Ectodermal cell (in vitro differentiated cells): ENCODE measurements around the gene MYO10.
"Not testable (repeated sequence)": the region's sequence is repeated elsewhere in the genome, so short reads cannot be mapped to it uniquely, and the experiment has no call there.

ENCODE experiments used
- H3K27ac ChIP-seq: 2 replicates; pipeline ENCODE4 v1.7.0; 2013; ENCODE audit warnings: mild to moderate bottlenecking, low read depth, low read length; ENCODE audit not compliant: insufficient read depth, poor library complexity, severe bottlenecking
- H3K27me3 ChIP-seq: 2 replicates; pipeline ENCODE4 v1.7.0; 2013; ENCODE audit warnings: mild to moderate bottlenecking, low read length; ENCODE audit not compliant: insufficient read depth, control insufficient read depth, poor library complexity, severe bottlenecking
- H3K36me3 ChIP-seq: one replicate; pipeline ENCODE4 v1.7.0; 2013; ENCODE audit warnings: low read length; ENCODE audit not compliant: control insufficient read depth, insufficient read depth
- H3K4me1 ChIP-seq: one replicate; pipeline ENCODE4 v1.7.0; 2013; ENCODE audit warnings: low read length; ENCODE audit not compliant: control insufficient read depth, insufficient read depth
- H3K4me3 ChIP-seq: 2 replicates; pipeline ENCODE4 v1.7.0; 2013; ENCODE audit warnings: low read depth, low read length, control low read depth; ENCODE audit not compliant: insufficient read depth
- H3K9me3 ChIP-seq: 2 replicates; pipeline ENCODE4 v1.7.0; 2013; ENCODE audit warnings: mild to moderate bottlenecking, low read length, moderate library complexity; ENCODE audit not compliant: control insufficient read depth
- WGBS, 2 experiments: methylation state at CpG; one replicate each; pipeline ENCODE4 v1.1.7; 2013; ENCODE audit warnings: missing lambda C conversion rate in 2 of 2; 5-methylcytosine and 5-hydroxymethylcytosine counted together

The MYO10 gene

GRCh38 chr5:16879191-16879590 is 56.9 kb downstream of the MYO10 start:
- no peak overlapping the region for H3K4me3 ChIP-seq
- WGBS, 2 experiments: 88 to 100% methylated on average over 1 of the region's 1 CpG
- H3K4me1 ChIP-seq: peaks cover 10% of the 10 kb centered on the region
- no peak overlapping the region for H3K27ac ChIP-seq
- no peaks in the 10 kb centered on the region for H3K9me3 ChIP-seq
- H3K36me3 ChIP-seq: no peaks in the 10 kb centered on the region
- no peaks in the 10 kb centered on the region for H3K27me3 ChIP-seq

- Histone ChIP-seq H3K4me1 (peaks cover 10% of the 10 kb centered on the region), H3K9me3 (no peaks in the 10 kb centered on the region), H3K4me3 (no peak overlapping the region), H3K27ac (no peak overlapping the region), H3K27me3 (no peaks in the 10 kb centered on the region), H3K36me3 (peaks cover 4% of the 10 kb centered on the region)
- 93 to 95% methylated on average over 9 of the region's 9 CpGs for WGBS, 2 experiments
Measured at GRCh38 chr5:16877267-16877935, 58.7 kb downstream of the MYO10 start.

GRCh38 chr5:16874424-16874823 is 61.7 kb downstream of the MYO10 start:
- 90 to 92% methylated on average over 1 of the region's 1 CpG for WGBS, 2 experiments
- not testable (repeated sequence) for H3K4me1 ChIP-seq

GRCh38 chr5:16871746-16872339 is 64.2 kb downstream of the MYO10 start:
- 95% methylated on average over 3 to 4 of the region's 4 CpGs for WGBS, 2 experiments
- Histone ChIP-seq H3K4me3 (no peak overlapping the region), H3K36me3 (peaks cover 4% of the 10 kb centered on the region), H3K4me1 (peaks cover 11% of the 10 kb centered on the region), H3K9me3 (no peaks in the 10 kb centered on the region), H3K27ac (no peak overlapping the region), H3K27me3 (no peaks in the 10 kb centered on the region)

More at GRCh38 chr5:16874424-16874823, 61.7 kb downstream of the MYO10 start:
- H3K9me3 ChIP-seq, H3K36me3 ChIP-seq, H3K4me3 ChIP-seq, H3K27me3 ChIP-seq, H3K27ac ChIP-seq: not testable (repeated sequence)

GRCh38 chr5:16870878-16871277 is 65.2 kb downstream of the MYO10 start:
- 90 to 91% methylated on average over 1 of the region's 1 CpG for WGBS, 2 experiments
- H3K27ac ChIP-seq: no peak overlapping the region

GRCh38 chr5:16869821-16870796 is 66.0 kb downstream of the MYO10 start:
- WGBS, 2 experiments: 88 to 89% methylated on average over 14 to 15 of the region's 15 CpGs
- H3K27ac ChIP-seq: no peak overlapping the region
- H3K4me1 ChIP-seq: peaks cover 20% of the 10 kb centered on the region
- no peak overlapping the region for H3K4me3 ChIP-seq
- no peaks in the 10 kb centered on the region for H3K9me3 ChIP-seq
- no peaks in the 10 kb centered on the region for H3K27me3 ChIP-seq
- peaks cover 4% of the 10 kb centered on the region for H3K36me3 ChIP-seq

More at GRCh38 chr5:16870878-16871277, 65.2 kb downstream of the MYO10 start:
- Histone ChIP-seq H3K4me1 (peaks cover 20% of the 10 kb centered on the region), H3K27me3 (no peaks in the 10 kb centered on the region), H3K9me3 (no peaks in the 10 kb centered on the region), H3K36me3 (peaks cover 4% of the 10 kb centered on the region), H3K4me3 (no peak overlapping the region)

GRCh38 chr5:16867577-16867953 is 68.5 kb downstream of the MYO10 start:
- 88 to 96% methylated on average over 3 of the region's 3 CpGs for WGBS, 2 experiments
- Histone ChIP-seq H3K36me3 (no peaks in the 10 kb centered on the region), H3K27ac (peak overlapping the region; percentile 82)

GRCh38 chr5:16866795-16867576 is 69.1 kb downstream of the MYO10 start:
- WGBS, 2 experiments: 26 to 27% methylated on average over 17 of the region's 17 CpGs

More at GRCh38 chr5:16867577-16867953, 68.5 kb downstream of the MYO10 start:
- Histone ChIP-seq H3K4me3 (no peak overlapping the region), H3K9me3 (no peaks in the 10 kb centered on the region), H3K27me3 (no peaks in the 10 kb centered on the region), H3K4me1 (peaks cover 32% of the 10 kb centered on the region)

GRCh38 chr5:16866273-16866672 is 69.8 kb downstream of the MYO10 start:
- Histone ChIP-seq H3K4me3 (no peak overlapping the region), H3K27ac (peak overlapping the region; percentile 82)
- WGBS, 2 experiments: 78 to 84% methylated on average over 4 of the region's 4 CpGs

More at GRCh38 chr5:16866795-16867576, 69.1 kb downstream of the MYO10 start:
- Histone ChIP-seq H3K4me3 (no peak overlapping the region), H3K27ac (peak overlapping the region; percentile 82), H3K27me3 (no peaks in the 10 kb centered on the region), H3K9me3 (no peaks in the 10 kb centered on the region), H3K36me3 (no peaks in the 10 kb centered on the region), H3K4me1 (peaks cover 36% of the 10 kb centered on the region)

More at GRCh38 chr5:16866273-16866672, 69.8 kb downstream of the MYO10 start:
- Histone ChIP-seq H3K27me3 (no peaks in the 10 kb centered on the region), H3K9me3 (no peaks in the 10 kb centered on the region), H3K4me1 (peaks cover 36% of the 10 kb centered on the region), H3K36me3 (no peaks in the 10 kb centered on the region)
